G401.6 (cell line): ENCODE results near the gene POU2AF1.
"Not testable (repeated sequence)": the region's sequence is repeated elsewhere in the genome, so short reads cannot be mapped to it uniquely, and the experiment has no call there.

Experiments used
- FAIRE-seq: peaks from 2 replicates; lab custom pipeline; 2012; peaks lifted over from hg19 to GRCh38; lab: Jason Lieb, UNC

Gene POU2AF1

DNA sequence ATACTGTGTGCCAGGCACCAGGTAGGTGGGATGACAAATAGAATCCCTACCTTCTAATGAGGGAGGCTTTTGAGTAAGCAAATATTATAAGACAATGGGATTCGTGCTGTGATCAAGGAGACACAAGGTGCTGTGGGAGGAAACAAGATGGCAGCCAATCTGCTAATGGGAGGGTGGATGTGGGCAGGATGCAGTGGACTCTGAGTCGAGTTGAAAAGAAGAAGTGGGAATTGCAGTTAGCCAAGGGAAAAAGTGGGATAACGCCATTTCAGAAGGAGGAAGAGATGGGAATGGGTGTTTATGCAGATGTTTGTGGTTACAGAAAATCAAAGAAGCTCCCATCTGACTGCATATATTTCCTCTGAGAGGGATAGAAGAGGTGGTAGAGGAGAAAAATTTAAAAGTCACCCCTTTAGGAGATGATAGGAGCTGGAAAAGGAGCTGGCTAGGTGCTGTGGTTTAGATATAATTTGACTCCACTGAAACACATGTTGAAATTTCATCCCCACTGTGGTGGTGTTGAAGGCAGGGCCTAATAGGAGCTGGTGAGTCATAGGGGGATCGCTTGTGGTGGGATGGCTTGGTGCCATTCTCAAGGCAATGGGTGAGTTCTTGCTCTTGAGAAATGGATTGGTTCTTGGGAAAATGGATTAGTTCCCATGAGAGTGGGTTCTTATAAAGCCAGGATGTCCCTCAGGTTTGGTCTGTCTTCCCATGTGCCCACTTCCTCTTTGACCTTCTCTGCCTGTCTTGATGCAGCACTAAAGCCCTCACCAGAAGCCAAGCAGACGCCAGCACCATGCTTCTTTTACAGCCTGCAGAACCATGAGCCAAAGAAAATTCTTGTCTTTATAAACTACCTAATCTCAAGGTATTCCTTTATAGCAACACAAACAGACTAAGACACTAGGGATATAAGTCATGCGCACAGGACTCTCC lies 30.0 kb upstream of the POU2AF1 start:
- no peak for FAIRE-seq

GRCh38 chr11:111407652-111408051 lies 28.6 kb upstream of the POU2AF1 start:
- FAIRE-seq: no peak

- no peak for FAIRE-seq
These were observed 27.5 kb upstream of the POU2AF1 start for GRCh38 chr11:111406589-111406988.

DNA sequence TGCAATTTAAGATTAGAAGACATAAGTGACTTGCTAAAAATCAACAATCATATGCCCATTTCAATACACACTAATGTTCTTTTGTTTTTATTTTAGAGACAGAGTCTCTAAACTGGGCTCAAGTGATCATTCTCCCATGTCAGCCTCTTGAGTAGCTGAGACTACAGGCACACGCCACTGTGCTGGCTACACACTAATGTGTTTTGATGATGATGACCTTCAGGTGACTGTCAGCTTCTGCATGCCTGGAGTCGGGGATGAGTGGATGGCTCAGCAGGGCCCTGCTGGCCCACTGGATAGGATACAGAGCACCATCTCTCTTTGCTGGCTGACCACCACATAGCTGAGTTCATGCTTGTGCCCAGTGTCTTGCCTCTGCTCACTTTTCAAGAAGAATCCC lies 27.0 kb upstream of the POU2AF1 start:
- no peak for FAIRE-seq

DNA sequence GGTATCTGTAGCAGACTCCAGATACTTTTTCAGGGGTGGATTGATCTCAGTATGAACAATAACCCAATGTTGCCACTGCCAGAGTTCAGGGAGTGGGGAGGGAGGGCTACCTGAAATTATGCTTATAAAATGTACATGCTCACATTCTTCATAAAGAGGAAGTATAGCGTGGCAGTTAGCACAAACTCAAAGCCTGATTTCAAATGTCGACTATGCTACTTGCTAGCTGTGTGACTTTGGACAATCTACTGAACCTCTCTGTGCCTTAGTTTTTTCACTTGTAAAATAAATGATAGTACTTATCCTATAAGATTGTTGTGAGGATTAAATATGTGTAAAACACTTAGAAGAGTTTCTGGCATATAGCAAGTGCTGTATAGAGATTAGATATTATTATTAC lies 26.5 kb upstream of the POU2AF1 start:
- no peak for FAIRE-seq

DNA sequence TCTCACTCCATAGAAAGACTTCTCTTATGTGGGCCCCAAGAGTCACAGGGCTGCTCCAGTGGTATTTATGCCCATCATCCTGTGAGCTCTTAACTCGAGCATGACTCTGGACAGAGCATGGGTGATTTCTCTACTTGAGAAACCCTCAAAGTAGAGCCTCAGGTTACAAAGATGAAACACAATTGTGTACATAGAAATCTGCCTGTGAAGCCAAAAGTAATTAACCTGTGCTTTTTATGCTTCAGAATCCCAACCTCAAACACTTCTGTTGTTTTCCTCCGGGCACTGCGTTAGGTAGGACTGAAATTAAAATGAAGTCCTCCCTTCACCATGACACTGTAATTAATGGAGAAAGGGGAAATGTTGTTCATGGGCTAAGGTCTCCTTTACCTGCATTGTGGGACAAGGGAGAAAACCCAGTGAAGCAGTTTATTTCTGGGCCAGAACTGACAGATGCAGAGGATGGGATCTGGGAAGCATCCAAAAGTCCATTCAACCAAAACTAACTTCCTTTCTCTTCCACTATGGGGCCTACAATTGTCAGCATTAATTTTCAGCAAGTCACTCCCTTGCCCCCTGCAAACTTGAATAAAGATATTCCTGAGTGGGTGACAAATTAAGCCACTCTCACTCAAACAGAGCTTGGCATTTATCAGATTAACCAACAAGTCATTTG lies 24.1 kb upstream of the POU2AF1 start:
- no peak for FAIRE-seq

GRCh38 chr11:111402411-111402810 lies 23.3 kb upstream of the POU2AF1 start:
- no peak for FAIRE-seq

GRCh38 chr11:111401957-111402356 lies 22.9 kb upstream of the POU2AF1 start:
- FAIRE-seq: not testable (repeated sequence)

DNA sequence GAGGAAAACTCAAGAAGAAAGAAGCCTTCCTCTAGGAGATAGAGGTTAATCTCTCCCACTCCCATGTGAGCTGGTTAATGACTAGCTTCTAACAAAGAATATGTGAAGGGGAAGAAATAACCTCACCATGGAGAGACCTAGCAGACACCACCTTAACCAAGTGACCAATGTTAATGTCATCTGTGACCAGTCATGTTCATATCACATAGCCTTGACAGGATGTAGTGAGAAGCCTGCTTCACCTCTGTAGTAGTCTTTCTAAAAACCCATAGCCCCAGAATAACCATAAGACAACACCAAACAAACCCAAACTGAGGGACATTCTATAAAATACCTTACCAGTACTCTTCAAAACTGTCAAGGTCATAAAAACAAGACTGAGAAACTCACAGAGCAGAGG lies 21.5 kb upstream of the POU2AF1 start:
- no peak for FAIRE-seq

DNA sequence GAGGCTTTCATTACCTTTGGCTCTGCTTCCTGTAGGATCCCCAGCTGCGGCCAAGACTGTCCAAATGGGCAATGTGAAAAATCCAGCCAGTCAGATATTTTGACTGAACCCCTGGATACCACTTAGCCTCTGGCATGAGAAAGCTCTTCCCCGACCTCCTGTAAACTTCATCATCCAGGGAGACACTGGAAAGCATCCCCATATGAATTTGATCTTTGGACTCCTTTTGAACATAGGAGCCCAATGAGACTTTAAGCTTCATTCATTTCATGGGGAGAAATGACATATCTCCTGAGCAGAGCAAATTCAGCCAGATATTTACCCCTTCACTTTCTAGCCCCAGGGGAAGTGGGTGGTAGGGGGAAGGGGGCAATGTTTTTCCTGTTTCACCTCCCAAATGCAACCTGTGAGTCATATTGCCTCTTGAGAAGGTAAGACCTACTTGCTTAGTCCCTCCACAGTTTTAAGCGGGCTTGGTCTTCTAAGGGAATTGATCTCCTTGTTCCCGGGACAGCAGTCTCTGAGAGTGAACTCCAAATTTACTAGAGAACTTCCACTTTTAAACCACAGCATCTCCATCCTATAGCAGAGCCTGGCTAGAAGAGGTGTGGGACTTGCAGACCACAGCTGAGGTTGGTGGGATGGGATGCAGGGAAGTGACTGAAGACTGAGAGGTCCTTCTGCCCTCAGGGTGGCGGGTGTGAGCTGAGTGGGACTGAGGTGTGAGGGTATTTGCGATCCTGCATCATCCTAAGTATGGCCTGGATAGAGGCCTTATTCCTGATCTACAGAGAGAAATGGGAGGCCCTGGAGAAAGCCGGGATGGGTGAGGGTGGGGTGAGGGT lies 20.3 kb upstream of the POU2AF1 start:
- no peak for FAIRE-seq

- FAIRE-seq: no peak
These were observed 18.0 kb upstream of the POU2AF1 start for GRCh38 chr11:111397034-111397433.

DNA sequence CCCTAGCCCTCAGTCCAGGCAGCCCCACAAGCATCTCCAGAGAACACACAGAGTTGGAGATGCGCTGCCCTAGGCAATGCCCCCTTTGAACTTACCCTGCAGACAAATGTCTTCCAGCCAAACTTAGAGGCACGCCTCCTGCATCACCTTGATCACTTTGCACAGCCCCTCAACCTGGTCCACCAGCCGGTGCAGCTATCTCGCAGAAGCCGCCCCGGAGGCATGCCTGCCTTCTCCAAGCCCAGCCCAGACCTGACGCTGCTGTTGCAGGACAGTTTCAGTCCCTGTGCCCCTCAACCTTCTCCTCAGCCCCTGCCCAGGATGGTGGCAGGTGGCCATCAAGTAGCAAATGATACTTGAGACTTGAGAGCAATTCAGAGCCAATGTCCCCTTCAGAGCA lies 16.7 kb upstream of the POU2AF1 start:
- FAIRE-seq: no peak

DNA sequence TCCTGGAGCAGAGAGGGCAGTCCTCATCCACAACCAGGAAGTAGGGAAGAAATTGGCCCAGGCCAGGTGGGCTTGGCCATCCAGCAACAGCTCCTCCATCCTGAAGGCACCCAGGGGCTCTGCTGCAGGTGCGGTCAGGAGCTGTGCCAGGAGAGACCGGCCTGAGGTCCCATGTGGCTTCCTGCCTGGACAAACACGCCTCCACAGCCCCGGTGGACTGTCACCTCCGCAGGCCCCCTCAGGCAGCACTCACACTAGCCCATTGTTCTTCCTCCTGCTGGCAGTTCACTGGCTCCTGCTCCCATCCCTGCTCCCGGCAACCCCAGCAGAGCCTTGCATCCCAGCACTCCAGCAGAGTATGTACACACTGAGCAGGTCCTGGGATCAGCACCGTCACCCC lies 16.0 kb upstream of the POU2AF1 start:
- no peak for FAIRE-seq

GRCh38 chr11:111394147-111394546 lies 15.1 kb upstream of the POU2AF1 start:
- not testable (repeated sequence) for FAIRE-seq

DNA sequence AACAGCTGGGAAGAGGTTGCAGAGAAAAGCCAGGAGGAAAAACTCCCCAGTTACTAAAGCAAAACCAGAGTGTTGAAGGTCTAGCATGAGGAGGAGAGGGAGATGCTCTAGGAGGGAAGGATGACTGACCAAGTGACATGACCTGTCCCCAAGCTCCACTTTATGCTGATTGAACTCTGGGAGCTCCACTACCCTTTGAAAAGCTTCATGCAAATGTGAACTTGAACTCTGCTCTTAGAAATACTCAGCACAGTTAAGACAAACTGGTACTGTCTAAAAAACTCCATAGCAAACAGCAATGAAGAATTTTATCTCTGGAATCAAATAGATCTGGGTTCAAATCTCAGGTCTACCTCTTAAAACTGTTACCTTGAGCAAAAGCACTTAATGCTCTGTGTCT lies 14.5 kb upstream of the POU2AF1 start:
- FAIRE-seq: no peak

DNA sequence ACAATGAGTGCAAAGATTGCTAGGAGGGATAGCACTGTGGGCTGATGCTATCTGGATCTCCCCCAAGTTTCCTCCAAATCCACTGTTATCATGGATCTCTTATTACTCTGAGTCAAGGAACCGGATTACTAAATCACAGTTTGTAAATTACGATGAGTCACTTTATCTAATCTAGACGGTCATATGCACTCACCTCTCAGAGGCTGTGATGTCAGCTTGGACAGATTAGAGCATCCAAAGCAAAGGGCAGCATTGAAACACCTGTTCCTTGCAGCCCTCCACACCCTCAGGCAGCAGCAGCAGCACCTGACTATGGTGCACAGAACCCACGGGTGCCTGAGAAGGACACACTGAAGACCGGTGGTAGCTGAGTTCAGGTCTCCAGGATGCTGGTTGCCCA lies 14.0 kb upstream of the POU2AF1 start:
- no peak for FAIRE-seq

DNA sequence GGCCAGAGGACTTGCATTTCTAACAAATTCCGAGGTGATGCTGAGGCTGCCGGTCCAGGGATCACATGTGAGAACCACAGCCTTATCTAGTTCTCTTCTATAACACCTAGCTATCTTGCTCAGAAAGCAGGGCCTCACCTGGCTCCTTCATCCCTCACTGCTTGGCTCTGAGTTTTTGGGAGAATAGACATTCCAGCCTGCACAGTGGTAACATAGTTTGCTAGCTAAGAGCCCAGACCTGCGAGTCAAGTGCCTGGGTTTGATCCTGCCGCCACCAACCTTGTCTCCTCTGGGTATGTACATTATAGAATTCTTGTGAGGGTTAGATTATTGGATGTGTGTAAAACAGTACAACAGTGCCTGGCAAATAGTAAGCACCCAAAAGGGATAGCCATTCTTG lies 13.5 kb upstream of the POU2AF1 start:
- no peak for FAIRE-seq

DNA sequence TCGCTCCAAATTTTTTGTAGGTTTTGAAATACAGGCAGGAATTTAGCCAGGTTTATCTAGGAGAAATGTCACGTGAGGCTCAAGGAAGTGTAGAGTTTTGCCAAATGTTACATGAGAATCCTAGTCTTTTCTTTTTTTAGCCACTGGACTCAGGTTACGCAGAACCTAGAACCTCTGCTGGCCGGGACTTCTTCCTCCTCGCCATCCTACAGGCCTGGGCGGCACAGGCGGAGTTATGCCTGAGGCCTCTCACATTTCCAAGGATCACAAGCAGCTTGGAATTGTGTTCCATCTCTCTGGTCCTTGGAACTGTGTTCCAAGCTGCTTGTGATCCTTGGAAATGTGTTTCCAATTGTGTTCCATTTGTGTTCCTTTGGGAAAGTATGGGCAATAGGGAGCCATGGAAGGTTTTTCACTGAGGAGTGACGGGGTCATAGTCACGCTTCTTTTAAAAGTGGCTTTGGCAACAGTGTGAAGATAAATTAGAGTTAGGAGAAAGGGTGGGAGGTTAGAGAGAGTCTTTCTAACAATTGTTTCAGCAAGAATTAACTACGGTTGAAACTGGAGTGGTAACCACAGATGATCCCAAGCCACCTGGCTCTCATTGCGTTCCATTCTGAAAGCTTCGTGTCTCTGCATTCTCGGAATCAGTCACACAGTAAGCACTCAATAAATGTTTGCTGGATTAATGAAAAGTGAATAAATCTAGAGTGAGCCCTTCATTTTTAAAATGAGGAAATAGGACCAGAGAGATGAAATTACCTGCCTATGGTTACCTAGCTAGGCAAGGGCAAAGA lies 12.5 kb upstream of the POU2AF1 start:
- no peak for FAIRE-seq

DNA sequence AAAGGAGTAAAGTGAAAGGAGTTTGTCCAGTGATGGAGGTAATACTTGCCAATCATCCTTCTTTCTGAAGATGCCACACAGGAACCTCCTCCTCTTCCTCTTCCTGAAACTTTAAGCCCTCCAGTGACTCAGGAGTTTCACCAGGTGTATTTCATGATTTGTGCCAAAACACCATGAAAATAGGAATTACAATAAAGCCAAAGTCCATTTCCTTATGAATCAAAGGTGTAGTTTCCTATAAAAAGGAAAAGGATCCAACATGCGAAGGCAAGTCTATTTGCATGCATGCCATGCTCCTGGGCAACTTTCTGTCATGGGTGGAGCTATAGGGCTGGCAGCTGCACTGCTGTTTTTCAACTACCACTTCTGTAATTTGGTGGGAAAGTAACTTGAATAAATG lies 9.8 kb upstream of the POU2AF1 start:
- no peak for FAIRE-seq

DNA sequence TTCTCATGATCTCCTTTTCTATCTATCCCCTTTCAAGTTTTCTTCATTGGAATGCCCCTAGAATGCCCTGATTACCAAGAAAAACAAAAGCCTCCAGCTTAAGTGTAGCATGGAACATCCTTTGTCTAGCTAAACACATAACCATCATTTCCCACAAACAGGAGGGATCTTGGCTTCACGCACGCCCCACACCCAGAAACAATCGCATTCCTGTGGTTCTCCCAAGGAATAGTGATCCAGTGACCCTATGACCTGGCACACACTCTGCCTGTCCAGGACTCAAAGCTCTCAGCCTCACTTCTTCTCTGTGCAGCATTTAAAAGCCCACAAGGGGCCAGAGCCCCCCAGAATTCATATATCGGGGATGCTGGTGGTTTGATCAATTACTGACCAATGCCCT lies 9.3 kb upstream of the POU2AF1 start:
- FAIRE-seq: no peak

- FAIRE-seq: no peak
These were observed 8.3 kb upstream of the POU2AF1 start for GRCh38 chr11:111387363-111387762.

DNA sequence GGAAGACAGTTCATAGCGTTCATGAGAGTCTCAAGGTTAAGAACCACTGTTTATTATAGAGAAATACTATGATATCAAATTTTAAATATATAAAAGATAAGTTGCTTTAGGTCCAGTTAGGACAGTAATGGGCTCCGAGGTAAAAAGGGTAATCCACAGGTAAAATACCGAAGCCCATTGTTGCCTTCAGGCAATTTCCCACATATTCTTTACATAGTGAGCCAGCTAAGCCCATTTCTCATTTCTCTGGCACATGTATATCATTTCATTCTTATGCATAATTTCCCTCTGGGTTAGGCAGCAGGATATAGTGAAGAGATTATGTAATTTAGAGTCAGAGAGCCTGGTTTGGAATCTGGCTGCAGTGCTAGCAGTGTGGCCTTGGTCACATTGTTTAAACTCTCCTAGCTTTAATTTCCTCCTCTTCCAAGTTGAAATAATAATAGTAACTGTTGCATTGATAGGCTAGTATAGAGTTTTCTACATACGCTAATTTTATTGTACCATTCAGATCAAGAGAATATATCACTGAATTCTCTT lies 7.6 kb upstream of the POU2AF1 start:
- no peak for FAIRE-seq
